Ascending aorta (tissue), 2 donors: Measurements from ENCODE around the gene CYP19A1. TPM values are rescaled to one million over a fixed set of nuclear protein-coding genes. Genes with fewer than 3 reads are reported as not detected.
"Not testable (repeated sequence)": the region's sequence is repeated elsewhere in the genome, so short reads cannot be mapped to it uniquely, and the experiment has no call there.

Source experiments
- DNase-seq, 2 donors: peaks; one replicate each; pipeline ENCODE4 v3.0.0-alpha.2; 2019; ENCODE audit warnings: low spot score in 2 of 2
- H3K27ac ChIP-seq, 2 donors: fragments of 200-600 bp; sonication (generic); one replicate each; pipeline ENCODE4 v1.5.1; 2016 to 2017; ENCODE audit warnings: mild to moderate bottlenecking in 1 of 2
- H3K27me3 ChIP-seq: fragments of 200-600 bp; sonication (generic); one replicate; pipeline ENCODE4 v1.5.1; 2017
- H3K36me3 ChIP-seq, 2 donors: fragments of 200-600 bp; sonication (generic); one replicate each; pipeline ENCODE4 v1.5.1; 2016
- H3K4me1 ChIP-seq, 2 donors: fragments of 200-600 bp; sonication (generic); one replicate each; pipeline ENCODE4 v1.5.1; 2016 to 2017; ENCODE audit warnings: mild to moderate bottlenecking in 1 of 2
- H3K4me3 ChIP-seq, 2 donors: fragments of 200-600 bp; sonication (generic); one replicate each; pipeline ENCODE4 v1.5.1; 2016 to 2017; ENCODE audit warnings: mild to moderate bottlenecking in 1 of 2
- H3K9me3 ChIP-seq, 2 donors: fragments of 200-600 bp; sonication (generic); one replicate each; pipeline ENCODE4 v1.5.1; 2016
- CTCF ChIP-seq, 3 experiments: fragments of 200-600 bp in 2 of 3; fragments of 450-650 bp in 1 of 3; sonication (generic) in 2 of 3; IDR thresholded peaks; one replicate each; pipeline ENCODE4 v1.5.1; 2016 to 2019; ENCODE audit warnings: antibody characterized with exemption in 3 of 3, mild to moderate bottlenecking in 1 of 3, moderate library complexity in 1 of 3
- intact Hi-C: fragments of 100-400 bp; cut with DNase I; formaldehyde crosslinking; loops from one replicate; pipeline ENCODE4 v1.15.1; 2023
- total RNA-seq: library from RNA; depleted of rRNA; stranded (reverse); fragments of >200 nt; gene quantifications from one replicate; pipeline ENCODE4 v1.1.0, GENCODE V29; 2016

Gene CYP19A1
- total RNA-seq, 1 donor from 2014 or later = 95.7 TPM

- TF ChIP-seq CTCF (IDR thresholded peaks at IDR 0.05) = no peak
- DNase-seq = no peak
- Histone ChIP-seq H3K4me3 (no peak overlapping the region), H3K27me3 (no peaks in the 10 kb centered on the region), H3K9me3 (no peaks in the 10 kb centered on the region), H3K4me1 (peaks cover 0 to 3% of the 10 kb centered on the region in 2 donors), H3K27ac (no peak overlapping the region), H3K36me3 (no peaks in the 10 kb centered on the region)
- intact Hi-C loops = no loop called here
Measured at GRCh38 chr15:51262463-51262862, 75.9 kb downstream of the CYP19A1 start.

DNA sequence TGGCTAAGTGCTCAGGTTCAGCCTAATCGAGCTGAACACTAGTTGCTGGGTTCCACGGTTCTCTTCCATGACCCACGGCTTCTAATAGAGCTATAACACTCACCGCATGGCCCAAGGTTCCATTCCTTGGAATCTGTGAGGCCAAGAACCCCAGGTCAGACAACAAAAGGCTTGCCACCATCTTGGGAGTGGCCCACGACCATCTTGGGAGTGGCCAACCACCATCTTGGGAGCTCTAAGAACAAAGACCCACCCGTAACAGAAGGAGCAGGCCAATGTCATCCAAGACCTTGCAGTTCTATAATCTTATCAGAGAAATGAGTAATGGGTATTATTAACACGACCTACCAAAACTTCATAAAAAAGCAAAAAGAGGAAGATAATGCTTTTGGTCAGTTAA lies 77.3 kb downstream of the CYP19A1 start:
- H3K4me3 ChIP-seq, H3K27me3 ChIP-seq, H3K9me3 ChIP-seq, H3K4me1 ChIP-seq, intact Hi-C loops, H3K27ac ChIP-seq, DNase-seq, H3K36me3 ChIP-seq: not testable (repeated sequence)

GRCh38 chr15:51260202-51260601 lies 78.2 kb downstream of the CYP19A1 start:
- Histone ChIP-seq H3K27ac (no peak overlapping the region), H3K36me3 (no peaks in the 10 kb centered on the region), H3K27me3 (no peaks in the 10 kb centered on the region), H3K4me3 (no peak overlapping the region), H3K9me3 (no peaks in the 10 kb centered on the region), H3K4me1 (no peaks in the 10 kb centered on the region)
- TF ChIP-seq CTCF (IDR thresholded peaks at IDR 0.05) = no peak
- DNase-seq = no peak
- intact Hi-C loops = no loop called here

GRCh38 chr15:51255533-51255932 lies 82.9 kb downstream of the CYP19A1 start:
- Histone ChIP-seq H3K4me1 (no peaks in the 10 kb centered on the region), H3K36me3 (no peaks in the 10 kb centered on the region), H3K9me3 (no peaks in the 10 kb centered on the region), H3K4me3 (no peak overlapping the region), H3K27me3 (no peaks in the 10 kb centered on the region), H3K27ac (no peak overlapping the region)
- TF ChIP-seq CTCF (IDR thresholded peaks at IDR 0.05) = no peak
- intact Hi-C loops = no loop called here
- DNase-seq = no peak

DNA sequence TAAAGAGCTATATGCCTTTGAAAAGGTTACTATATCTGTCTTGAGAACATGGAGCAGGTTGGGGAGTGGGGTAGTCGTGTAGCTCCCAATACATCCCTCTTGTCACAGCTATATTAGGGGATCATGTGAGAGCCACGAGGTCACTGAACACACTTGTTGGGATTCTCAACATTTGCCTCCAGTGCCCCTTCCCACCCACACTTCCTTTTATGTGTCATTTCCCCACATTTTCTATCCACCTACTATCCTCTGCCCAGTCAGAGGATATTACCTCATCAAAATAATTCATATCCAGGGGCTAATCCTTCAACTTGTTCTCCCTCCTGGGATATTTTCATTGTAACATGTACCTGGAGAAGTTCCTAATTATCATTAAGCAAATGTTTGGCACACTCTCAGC lies 85.0 kb downstream of the CYP19A1 start:
- no peak for TF ChIP-seq CTCF (IDR thresholded peaks at IDR 0.05)
- H3K4me1 ChIP-seq = no peaks in the 10 kb centered on the region
- DNase-seq = no peak
- no peaks in the 10 kb centered on the region for H3K36me3 ChIP-seq
- H3K9me3 ChIP-seq = no peaks in the 10 kb centered on the region
- H3K4me3 ChIP-seq = no peak overlapping the region
- intact Hi-C loops = no loop called here
- no peaks in the 10 kb centered on the region for H3K27me3 ChIP-seq
- no peak overlapping the region for H3K27ac ChIP-seq

DNA sequence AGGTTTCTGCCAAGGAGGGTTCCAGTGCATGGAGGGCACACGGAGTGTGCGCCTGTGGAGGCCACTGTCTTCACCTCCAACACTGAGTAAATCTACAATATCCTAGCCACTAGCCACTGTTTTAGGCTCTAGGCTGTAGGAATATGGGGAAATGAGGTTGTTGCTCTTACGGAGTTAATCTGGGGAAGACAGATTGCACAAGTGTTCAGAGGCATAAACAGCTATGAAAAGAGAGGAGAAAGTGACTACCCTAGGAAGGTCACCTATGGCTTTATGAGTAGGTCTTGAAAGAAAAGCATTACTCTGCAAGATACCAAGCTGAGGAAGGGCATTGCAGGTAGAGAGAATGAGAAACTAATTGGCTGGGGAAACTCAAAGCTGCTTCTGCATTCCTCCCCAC lies 85.7 kb downstream of the CYP19A1 start:
- no peak for DNase-seq
- Histone ChIP-seq H3K36me3 (no peaks in the 10 kb centered on the region), H3K27ac (no peak overlapping the region), H3K27me3 (no peaks in the 10 kb centered on the region), H3K4me3 (no peak overlapping the region), H3K9me3 (no peaks in the 10 kb centered on the region), H3K4me1 (no peaks in the 10 kb centered on the region)
- intact Hi-C loops = no loop called here
- no peak for TF ChIP-seq CTCF (IDR thresholded peaks at IDR 0.05)
